Endothelial cell of umbilical vein (primary cell): ENCODE data around the gene ARHGAP42. TPM values are rescaled to one million over a fixed set of nuclear protein-coding genes. Genes with fewer than 3 reads are reported as not detected.

Experiments
- BruUV-seq: library from RNA; stranded (reverse); fragments of 400-500 nt; replicated peaks from 2 replicates; lab custom pipeline; 2021; lab: Mats Ljungman, UMichigan
- CTCF ChIA-PET: fragments of 300-600, 350-600 bp; sonication (Branson Sonifier 250); formaldehyde crosslinking; loops from one replicate; lab custom pipeline; 2021; ENCODE audit warnings: antibody characterized with exemption, inconsistent platforms; lab: Charles Lee
- POLR2A ChIA-PET: fragments of 300-600, 350-600 bp; sonication (Branson Sonifier 250); formaldehyde crosslinking; loops from one replicate; lab custom pipeline; 2021; ENCODE audit warnings: antibody characterized with exemption, inconsistent platforms; lab: Charles Lee
- DNase-seq: peaks from one replicate; pipeline ENCODE4 v3.0.0-alpha.2; 2011; ENCODE audit warnings: low read depth, low spot score
- FAIRE-seq: peaks from 2 replicates; lab custom pipeline; 2011; peaks lifted over from hg19 to GRCh38; lab: Jason Lieb, UNC
- H2AFZ ChIP-seq: 2 replicates; pipeline ENCODE4 v1.6.0; 2012; ENCODE audit warnings: low read depth, low read length, control low read depth, inconsistent platforms
- H3K27ac ChIP-seq: 2 replicates; pipeline ENCODE4 v1.5.1; 2011; ENCODE audit warnings: low read depth, mild to moderate bottlenecking, control low read depth, low read length, moderate library complexity; ENCODE audit not compliant: insufficient read depth
- H3K27me3 ChIP-seq, 2 experiments: 2 replicates each; pipeline versions ENCODE4 v1.6.0 to v1.6.1; 2011; ENCODE audit warnings: low read length in 2 of 2, mixed read lengths in 1 of 2; ENCODE audit not compliant: control insufficient read depth in 2 of 2, insufficient read depth in 2 of 2
- H3K36me3 ChIP-seq, 2 experiments: 2 replicates in 1 of 2; 3 replicates in 1 of 2; pipeline ENCODE4 v1.5.1; 2011; ENCODE audit warnings: low read length in 2 of 2, mild to moderate bottlenecking in 1 of 2, moderate library complexity in 1 of 2; ENCODE audit not compliant: control insufficient read depth in 2 of 2, insufficient read depth in 2 of 2; ENCODE audit errors: extremely low read depth in 1 of 2
- H3K4me1 ChIP-seq: 3 replicates; pipeline ENCODE4 v1.5.1; 2011; ENCODE audit warnings: mild to moderate bottlenecking, low read length; ENCODE audit not compliant: control insufficient read depth, insufficient read depth; ENCODE audit errors: extremely low read depth
- H3K4me2 ChIP-seq: 2 replicates; pipeline ENCODE4 v1.6.1; 2011; ENCODE audit warnings: low read length, control low read depth, mixed read lengths; ENCODE audit not compliant: insufficient read depth
- H3K4me3 ChIP-seq, 3 experiments: fragments of 200-600 bp in 1 of 3; sonication (generic), shearing (Covaris generic) in 1 of 3; replicated peaks in 1 of 3; 2 replicates each; pipeline ENCODE4 v1.5.1; 2011 to 2016; ENCODE audit warnings: control low read depth in 3 of 3, low read length in 3 of 3, mild to moderate bottlenecking in 2 of 3, inconsistent platforms in 1 of 3, low read depth in 1 of 3, moderate library complexity in 1 of 3; ENCODE audit not compliant: insufficient read depth in 1 of 3
- H3K79me2 ChIP-seq: 2 replicates; pipeline ENCODE4 v1.6.0; 2012; ENCODE audit warnings: low read length, inconsistent platforms; ENCODE audit not compliant: control insufficient read depth, insufficient read depth
- H3K9ac ChIP-seq: replicated peaks from 2 replicates; pipeline ENCODE3; 2011; ENCODE audit warnings: low read length, control low read depth; ENCODE audit not compliant: insufficient read depth; ENCODE audit errors: extremely low read depth
- H3K9me1 ChIP-seq: replicated peaks from 3 replicates; pipeline ENCODE4 v1.6.0; 2011; ENCODE audit warnings: mild to moderate bottlenecking, low read length; ENCODE audit not compliant: control insufficient read depth, insufficient read depth; ENCODE audit errors: extremely low read depth
- H3K9me3 ChIP-seq: replicated peaks from 2 replicates; pipeline ENCODE4 v1.5.1; 2012; ENCODE audit warnings: low read length, inconsistent platforms; ENCODE audit not compliant: control insufficient read depth, insufficient read depth
- H4K20me1 ChIP-seq: replicated peaks from 2 replicates; pipeline ENCODE3; 2011; ENCODE audit warnings: mild to moderate bottlenecking, low read length; ENCODE audit not compliant: control insufficient read depth, insufficient read depth; ENCODE audit errors: extremely low read depth
- EZH2 ChIP-seq: IDR thresholded peaks from 2 replicates; pipeline ENCODE4 v1.6.1; 2012; ENCODE audit warnings: borderline replicate concordance, low read depth, mild to moderate bottlenecking, moderate library complexity, low read length, inconsistent platforms; ENCODE audit not compliant: severe bottlenecking
- FOS ChIP-seq: IDR thresholded peaks from 2 replicates; pipeline ENCODE4 v1.6.1; 2011; ENCODE audit warnings: mild to moderate bottlenecking, low read length, moderate library complexity, borderline replicate concordance; ENCODE audit not compliant: insufficient read depth
- GATA2 ChIP-seq: IDR thresholded peaks from 2 replicates; pipeline ENCODE4 v1.7.0; 2011; ENCODE audit warnings: low read depth, mild to moderate bottlenecking, moderate library complexity, mixed read lengths, low read length; ENCODE audit not compliant: insufficient read length, insufficient read depth
- JUN ChIP-seq: IDR thresholded peaks from 2 replicates; pipeline ENCODE4 v1.6.1; 2011; ENCODE audit warnings: borderline replicate concordance, low read depth; ENCODE audit not compliant: insufficient read length, insufficient read depth
- MYC ChIP-seq: IDR thresholded peaks from one replicate; pipeline ENCODE4 v1.6.1; 2011; ENCODE audit warnings: mild to moderate bottlenecking, low read depth, low read length
- POLR2A ChIP-seq: IDR thresholded peaks from 2 replicates; pipeline ENCODE4 v1.6.1; 2012; ENCODE audit warnings: low read depth, mild to moderate bottlenecking, control low read depth, low read length
- POLR2AphosphoS5 ChIP-seq: IDR thresholded peaks from 2 replicates; pipeline ENCODE4 v1.6.1; 2012; ENCODE audit warnings: low read depth, mild to moderate bottlenecking, control low read depth, low read length, moderate library complexity; ENCODE audit not compliant: insufficient read depth
- dilution Hi-C: fragments of 300-500 bp; cut with MboI; formaldehyde crosslinking; loops from one replicate; pipeline ENCODE4 v1.15.0; 2019; ENCODE audit warnings: low sequenced_read_pairs; ENCODE audit not compliant: extremely low pct_ligation_motif_present
- intact Hi-C: fragments of 100-400 bp; cut with micrococcal nuclease; formaldehyde crosslinking; loops from one replicate; pipeline ENCODE4 v1.10.0; 2022
- polyA plus RNA-seq, 4 experiments: library from polyadenylated mRNA; depleted of rRNA in 3 of 4; stranded (reverse) in 3 of 4; unstranded in 1 of 4; fragments of >200 nt; gene quantifications; 2 replicates each; pipeline versions ENCODE4 v1.2.1 to v1.2.3, GENCODE V29; 2011 to 2012; ENCODE audit warnings: missing spikeins in 1 of 4
- total RNA-seq: library from RNA; stranded (reverse); gene quantifications from 2 replicates; pipeline ENCODE4 v1.2.3, GENCODE V29; 2021
- TF ChIP-seq, protein P1 (sequence below), 2 donors: IDR thresholded peaks; 1 replicate in 1 of 2; 2 replicates in 1 of 2; pipeline ENCODE4 v1.5.1; 2011; ENCODE audit warnings: low read length in 2 of 2, mild to moderate bottlenecking in 2 of 2, moderate library complexity in 2 of 2, control low read depth in 1 of 2, inconsistent platforms in 1 of 2, low read depth in 1 of 2; ENCODE audit not compliant: insufficient read depth in 1 of 2; ENCODE audit errors: extremely low read depth in 1 of 2
- TF ChIP-seq, protein P2 (sequence below): IDR thresholded peaks from 2 replicates; pipeline ENCODE4 v1.6.1; 2011; ENCODE audit not compliant: insufficient read depth, insufficient read length

Gene ARHGAP42
- total and polyA plus RNA-seq, 2 donors (not counting 3 experiments of a cell fraction or from before 2014, with no cell fraction given): 1.8 to 2.4 TPM

DNA sequence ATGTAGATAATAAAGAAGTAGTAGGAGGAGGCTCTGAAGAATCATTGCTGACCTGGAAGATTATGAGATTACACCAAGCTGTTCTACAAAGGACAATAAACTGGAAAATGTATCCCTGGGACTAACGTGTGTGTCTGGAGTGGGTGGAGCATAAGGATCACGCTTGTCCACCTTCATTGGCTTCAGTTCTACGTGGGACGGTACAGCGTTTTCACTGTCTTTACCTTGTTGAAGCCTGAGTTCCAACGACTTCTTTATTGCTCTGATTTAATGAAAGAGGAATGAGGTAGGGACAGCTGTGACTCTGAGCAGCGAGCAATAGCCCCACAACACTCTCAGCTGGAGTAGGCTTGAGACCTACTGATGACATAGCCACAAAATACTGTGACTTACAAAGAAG lies 87.0 kb downstream of the ARHGAP42 start:
- DNase-seq (no peak), FAIRE-seq (no peak)
- no peaks in the 10 kb centered on the region for H3K27me3 ChIP-seq
- H2AFZ ChIP-seq: no peak overlapping the region
- intact Hi-C loops (no loop called here), dilution Hi-C loops (no loop called here)
- no peaks in the 10 kb centered on the region for H4K20me1 ChIP-seq
- H3K9ac ChIP-seq: no peak overlapping the region
- no peaks in the 10 kb centered on the region for H3K79me2 ChIP-seq
- no peaks in the 10 kb centered on the region for H3K9me3 ChIP-seq
- no peaks in the 10 kb centered on the region for H3K36me3 ChIP-seq
- no peaks in the 10 kb centered on the region for H3K9me1 ChIP-seq
- H3K4me2 ChIP-seq: no peak overlapping the region
- TF ChIP-seq GATA2 (no peak), EZH2 (no peak), FOS (no peak), POLR2A (no peak), JUN (no peak), MYC (no peak), POLR2AphosphoS5 (no peak)
- TF ChIP-seq, protein P1, sequence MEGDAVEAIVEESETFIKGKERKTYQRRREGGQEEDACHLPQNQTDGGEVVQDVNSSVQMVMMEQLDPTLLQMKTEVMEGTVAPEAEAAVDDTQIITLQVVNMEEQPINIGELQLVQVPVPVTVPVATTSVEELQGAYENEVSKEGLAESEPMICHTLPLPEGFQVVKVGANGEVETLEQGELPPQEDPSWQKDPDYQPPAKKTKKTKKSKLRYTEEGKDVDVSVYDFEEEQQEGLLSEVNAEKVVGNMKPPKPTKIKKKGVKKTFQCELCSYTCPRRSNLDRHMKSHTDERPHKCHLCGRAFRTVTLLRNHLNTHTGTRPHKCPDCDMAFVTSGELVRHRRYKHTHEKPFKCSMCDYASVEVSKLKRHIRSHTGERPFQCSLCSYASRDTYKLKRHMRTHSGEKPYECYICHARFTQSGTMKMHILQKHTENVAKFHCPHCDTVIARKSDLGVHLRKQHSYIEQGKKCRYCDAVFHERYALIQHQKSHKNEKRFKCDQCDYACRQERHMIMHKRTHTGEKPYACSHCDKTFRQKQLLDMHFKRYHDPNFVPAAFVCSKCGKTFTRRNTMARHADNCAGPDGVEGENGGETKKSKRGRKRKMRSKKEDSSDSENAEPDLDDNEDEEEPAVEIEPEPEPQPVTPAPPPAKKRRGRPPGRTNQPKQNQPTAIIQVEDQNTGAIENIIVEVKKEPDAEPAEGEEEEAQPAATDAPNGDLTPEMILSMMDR (IDR thresholded peaks at IDR 0.05; ENCODE audit: extremely low read depth in 1 of 2, insufficient read depth in 1 of 2, low read depth in 1 of 2, low read length in 2 of 2): no peak
- TF ChIP-seq, protein P2, sequence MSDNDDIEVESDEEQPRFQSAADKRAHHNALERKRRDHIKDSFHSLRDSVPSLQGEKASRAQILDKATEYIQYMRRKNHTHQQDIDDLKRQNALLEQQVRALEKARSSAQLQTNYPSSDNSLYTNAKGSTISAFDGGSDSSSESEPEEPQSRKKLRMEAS: no peak
- no TSS peak for BruUV-seq
- H3K4me3 ChIP-seq: no peak overlapping the region
- H3K4me1 ChIP-seq: no peaks in the 10 kb centered on the region
- CTCF ChIA-PET: no interaction called here
- POLR2A ChIA-PET: no interaction called here
- H3K27ac ChIP-seq: no peak overlapping the region
